Measurements from ENCODE around the gene FCGR3A.
"Not testable (repeated sequence)": the region's sequence is repeated elsewhere in the genome, so short reads cannot be mapped to it uniquely, and the experiment has no call there.

FCGR3A gene

DNA sequence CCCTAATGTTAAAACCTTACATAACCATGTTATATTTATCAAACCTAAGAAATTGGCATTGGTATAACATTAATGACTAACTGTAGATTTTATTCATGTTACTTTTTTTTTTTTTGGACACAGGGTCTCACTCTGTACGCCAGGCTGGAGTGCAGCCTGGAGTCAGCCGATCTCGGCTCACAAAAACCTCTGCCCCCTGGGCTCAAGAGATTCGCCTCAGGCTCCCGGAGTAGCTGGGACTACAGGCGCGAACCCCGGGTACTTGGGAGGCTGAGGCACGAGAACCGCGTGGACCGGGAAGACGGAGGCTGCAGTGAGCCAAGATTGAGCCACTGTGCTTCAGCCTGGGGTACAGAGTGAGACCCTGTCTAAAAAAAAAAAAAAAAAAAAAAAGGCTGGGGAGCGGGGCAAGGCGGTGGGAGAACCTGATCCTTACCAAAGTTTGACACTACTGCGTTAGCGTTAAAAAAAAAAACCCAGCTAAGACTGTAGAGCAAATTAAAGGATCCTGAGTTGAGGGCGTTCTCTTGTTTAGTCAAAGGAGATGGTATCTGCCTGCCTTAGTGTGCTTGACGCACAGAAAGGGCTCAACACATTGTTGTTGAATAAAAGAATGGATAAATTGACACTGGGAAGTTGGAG is 20.0 kb downstream of the FCGR3A start:
- not testable (repeated sequence) for DNase-seq

GRCh38 chr1:161528550-161528949 is 21.1 kb downstream of the FCGR3A start:
- DNase-seq: not testable (repeated sequence)

DNA sequence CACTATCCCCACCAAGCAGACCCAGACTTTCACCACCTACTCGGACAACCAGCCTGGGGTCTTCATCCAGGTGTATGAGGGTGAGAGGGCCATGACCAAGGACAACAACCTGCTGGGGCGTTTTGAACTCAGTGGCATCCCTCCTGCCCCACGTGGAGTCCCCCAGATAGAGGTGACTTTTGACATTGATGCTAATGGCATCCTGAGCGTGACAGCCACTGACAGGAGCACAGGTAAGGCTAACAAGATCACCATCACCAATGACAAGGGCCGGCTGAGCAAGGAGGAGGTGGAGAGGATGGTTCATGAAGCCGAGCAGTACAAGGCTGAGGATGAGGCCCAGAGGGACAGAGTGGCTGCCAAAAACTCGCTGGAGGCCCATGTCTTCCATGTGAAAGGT is 23.7 kb downstream of the FCGR3A start:
- not testable (repeated sequence) for DNase-seq

GRCh38 chr1:161525321-161525720 is 24.3 kb downstream of the FCGR3A start:
- not testable (repeated sequence) for DNase-seq

DNA sequence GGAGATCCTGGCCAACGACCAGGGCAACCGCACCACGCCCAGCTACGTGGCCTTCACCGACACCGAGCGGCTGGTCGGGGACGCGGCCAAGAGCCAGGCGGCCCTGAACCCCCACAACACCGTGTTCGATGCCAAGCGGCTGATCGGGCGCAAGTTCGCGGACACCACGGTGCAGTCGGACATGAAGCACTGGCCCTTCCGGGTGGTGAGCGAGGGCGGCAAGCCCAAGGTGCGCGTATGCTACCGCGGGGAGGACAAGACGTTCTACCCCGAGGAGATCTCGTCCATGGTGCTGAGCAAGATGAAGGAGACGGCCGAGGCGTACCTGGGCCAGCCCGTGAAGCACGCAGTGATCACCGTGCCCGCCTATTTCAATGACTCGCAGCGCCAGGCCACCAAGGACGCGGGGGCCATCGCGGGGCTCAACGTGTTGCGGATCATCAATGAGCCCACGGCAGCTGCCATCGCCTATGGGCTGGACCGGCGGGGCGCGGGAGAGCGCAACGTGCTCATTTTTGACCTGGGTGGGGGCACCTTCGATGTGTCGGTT is 24.8 kb downstream of the FCGR3A start:
- DNase-seq: not testable (repeated sequence)

DNA sequence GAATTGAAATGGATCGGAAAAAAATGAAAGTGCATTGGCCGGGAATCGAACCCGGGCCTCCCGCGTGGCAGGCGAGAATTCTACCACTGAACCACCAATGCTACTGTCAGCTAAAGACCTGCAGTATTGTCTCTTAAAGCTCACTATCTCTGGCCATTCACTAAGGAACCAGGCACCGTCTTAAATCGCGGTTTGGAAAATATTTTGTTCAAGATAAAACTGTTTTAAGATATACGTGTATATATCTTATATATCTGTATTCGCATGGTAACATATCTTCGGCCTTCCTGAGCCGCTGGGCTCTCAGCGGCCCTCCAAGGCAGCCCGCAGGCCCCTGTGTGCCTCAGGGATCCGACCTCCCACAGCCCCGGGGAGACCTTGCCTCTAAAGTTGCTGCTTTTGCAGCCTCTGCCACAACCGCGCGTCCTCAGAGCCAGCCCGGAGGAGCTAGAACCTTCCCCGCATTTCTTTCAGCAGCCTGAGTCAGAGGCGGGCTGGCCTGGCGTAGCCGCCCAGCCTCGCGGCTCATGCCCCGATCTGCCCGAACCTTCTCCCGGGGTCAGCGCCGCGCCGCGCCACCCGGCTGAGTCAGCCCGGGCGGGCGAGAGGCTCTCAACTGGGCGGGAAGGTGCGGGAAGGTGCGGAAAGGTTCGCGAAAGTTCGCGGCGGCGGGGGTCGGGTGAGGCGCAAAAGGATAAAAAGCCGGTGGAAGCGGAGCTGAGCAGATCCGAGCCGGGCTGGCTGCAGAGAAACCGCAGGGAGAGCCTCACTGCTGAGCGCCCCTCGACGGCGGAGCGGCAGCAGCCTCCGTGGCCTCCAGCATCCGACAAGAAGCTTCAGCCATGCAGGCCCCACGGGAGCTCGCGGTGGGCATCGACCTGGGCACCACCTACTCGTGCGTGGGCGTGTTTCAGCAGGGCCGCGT is 25.5 kb downstream of the FCGR3A start, which contains the start of gene HSPA6:
Gene HSPA6 (plus strand): TSS at position 724 of the 925 bp plus-strand sequence. CDS start 119 bp downstream, at position 843.
- DNase-seq: peak; percentile 82

- not testable (repeated sequence) for DNase-seq
Observed at GRCh38 chr1:161523041-161523816, 26.4 kb downstream of the FCGR3A start.

- not testable (repeated sequence) for DNase-seq
Observed at GRCh38 chr1:161513953-161514352, 35.7 kb downstream of the FCGR3A start.

- DNase-seq: not testable (repeated sequence)
Observed at GRCh38 chr1:161513448-161513780, 36.2 kb downstream of the FCGR3A start.

DNA sequence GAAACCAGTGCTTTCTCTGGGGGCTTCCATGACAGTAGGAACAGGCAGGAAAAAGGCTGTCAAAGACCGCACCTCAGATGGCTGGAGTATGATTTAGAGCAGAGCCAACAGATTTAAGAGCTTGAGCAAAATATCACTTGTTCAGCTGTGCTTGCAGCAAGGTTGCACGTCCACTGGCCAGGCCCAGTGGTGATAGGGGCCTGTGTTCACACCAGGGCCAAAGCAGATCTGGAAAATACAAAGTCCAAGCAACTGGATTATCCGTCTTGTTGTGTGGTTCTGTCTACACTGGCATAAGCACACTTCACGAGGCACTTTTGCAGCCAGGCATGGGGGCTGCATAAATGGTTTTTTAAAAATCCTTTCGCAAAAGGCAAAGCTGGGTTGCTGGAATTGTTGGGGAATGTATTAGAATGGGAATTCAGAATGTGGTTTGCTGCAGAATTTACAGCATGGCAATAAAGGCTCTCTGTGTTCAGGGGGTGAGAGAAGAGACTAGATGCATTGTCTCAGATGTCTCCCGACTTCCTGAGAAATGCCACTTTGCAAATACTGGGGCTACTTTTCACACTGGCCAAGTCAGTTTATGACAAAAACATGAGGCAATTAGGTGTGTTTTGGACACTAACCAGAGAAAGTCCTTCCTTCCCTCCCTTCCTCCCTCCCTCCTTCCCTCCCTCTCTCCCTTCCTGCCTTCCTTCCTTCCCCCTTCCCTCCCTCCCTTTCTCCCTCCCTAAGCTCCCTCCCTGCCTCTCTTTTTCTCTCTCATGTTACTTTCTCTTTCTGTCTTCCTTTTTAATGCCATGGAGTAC is 36.8 kb downstream of the FCGR3A start:
- DNase-seq: not testable (repeated sequence)

DNA sequence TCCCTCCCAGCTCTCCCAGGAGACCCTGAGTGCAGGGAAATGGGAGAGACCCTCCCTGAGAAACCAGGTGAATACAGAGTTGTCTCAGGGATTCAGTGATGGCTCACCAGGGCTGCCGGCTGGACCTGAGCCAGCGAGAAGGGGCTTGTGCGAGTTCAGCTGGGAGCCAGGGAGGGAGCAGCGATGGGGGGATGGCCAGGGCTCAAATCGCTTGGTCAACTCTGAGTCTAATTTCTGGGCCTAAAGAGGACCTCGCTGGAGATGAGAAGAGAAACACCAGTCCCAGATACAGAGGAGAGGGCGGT is 37.9 kb downstream of the FCGR3A start:
- no peak for DNase-seq

GRCh38 chr1:161511018-161511755 is 38.4 kb downstream of the FCGR3A start:
- DNase-seq: no peak

DNA sequence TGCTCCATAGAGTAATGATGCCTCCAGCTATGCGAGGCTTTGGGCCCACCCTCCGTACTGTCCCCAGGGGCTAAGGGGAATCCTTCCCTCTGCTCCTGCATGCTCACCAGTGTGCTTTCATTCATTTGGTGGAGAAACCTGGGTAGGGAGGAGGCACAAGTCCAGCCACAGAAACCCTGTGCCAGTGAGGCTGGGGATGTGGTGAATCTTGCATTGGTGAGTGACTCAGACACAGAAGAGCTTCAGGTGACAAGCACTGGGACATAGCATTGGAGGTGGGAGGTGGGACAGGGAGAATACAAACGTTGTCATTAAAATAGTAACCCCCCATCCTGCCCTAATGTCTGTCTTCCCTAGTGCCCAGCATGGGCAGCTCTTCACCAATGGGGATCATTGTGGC is 39.1 kb downstream of the FCGR3A start:
- DNase-seq: no peak

DNA sequence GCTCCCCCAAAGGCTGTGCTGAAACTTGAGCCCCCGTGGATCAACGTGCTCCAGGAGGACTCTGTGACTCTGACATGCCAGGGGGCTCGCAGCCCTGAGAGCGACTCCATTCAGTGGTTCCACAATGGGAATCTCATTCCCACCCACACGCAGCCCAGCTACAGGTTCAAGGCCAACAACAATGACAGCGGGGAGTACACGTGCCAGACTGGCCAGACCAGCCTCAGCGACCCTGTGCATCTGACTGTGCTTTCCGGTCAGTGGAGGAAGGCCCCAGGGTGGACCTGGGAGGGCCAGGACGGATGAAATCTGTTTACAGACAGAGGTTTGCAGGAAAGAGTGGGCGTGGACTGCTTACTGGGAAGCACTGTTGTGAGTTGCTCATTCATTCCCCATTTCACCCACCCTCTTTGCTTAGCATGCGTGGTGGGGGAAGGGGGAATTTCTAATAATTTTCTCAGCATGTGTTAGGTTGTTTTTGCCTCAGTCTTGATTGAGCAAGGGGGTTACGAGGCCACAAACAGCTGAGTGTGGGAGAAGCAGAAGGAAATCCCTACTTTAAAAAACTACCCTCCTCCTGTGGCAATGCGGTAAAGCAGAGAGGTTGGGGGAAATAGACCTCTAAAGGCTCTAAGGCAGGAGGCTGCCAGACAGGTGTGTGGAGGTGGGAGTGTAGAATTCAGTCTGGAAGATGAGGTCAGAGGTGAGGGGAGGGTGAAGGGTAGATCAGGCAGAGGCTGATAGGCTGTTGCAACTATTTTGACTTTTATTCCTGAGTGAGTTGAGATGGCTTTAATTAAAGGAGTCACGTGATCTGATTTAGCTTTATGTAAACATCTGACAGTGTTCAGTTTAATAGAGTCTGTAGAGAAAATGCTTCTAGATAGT is 43.0 kb downstream of the FCGR3A start:
- DNase-seq: no peak

DNA sequence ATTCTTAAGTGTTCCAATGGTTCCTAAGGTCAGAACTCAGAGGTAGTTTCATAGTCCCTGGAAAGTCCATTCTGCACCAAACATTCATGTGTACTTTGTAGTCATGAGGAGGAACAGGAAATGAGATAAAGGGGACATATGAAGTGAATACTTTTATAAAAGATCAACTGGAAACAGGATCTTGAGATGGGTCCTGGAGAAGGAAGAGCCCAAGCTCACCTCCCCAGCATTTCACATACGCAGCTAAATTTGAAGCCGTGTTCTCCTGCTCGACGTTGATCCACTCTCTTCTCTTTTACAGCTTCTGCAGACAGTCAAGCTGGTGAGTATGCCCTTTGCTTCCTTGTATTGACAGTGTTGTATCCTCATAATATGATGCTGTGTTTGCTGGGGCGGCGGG is 43.9 kb downstream of the FCGR3A start:
- no peak for DNase-seq

GRCh38 chr1:161503394-161503748 is 46.2 kb downstream of the FCGR3A start:
- no peak for DNase-seq

DNA sequence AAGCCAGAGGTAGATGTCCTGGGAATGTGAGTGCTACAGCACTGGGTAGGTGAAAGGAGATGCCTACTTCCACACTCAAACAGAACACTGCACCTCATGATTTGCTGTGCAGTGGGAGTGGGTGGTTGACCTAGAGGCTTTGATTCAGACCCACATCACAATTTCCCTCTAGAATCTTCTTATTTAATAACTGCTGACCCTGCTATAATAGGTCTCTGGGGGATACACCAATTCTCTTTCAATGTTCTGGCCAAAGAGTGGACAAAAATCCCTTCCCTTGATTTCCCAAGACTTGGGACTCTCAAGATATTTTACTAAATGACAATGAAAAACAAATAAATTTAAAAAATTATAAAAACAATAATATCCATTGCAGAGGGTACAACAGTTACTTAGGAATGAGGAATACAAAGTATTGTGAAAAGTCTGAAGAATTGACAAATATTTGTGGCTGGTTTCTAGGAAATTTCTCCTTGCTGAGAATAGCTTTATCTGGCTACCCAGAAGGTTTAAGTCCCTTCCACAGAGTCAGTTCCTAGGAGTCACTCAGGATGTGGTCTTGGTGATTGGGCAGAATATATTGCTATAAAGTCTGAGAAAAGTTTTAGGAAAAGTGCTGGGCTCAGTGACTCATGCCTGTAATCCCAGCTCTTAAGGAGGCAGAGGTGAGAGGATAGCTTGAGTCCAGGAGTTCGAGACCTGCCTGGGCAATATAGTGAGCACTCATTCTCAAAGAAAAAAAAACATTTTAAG is 46.8 kb downstream of the FCGR3A start:
- no peak for DNase-seq

DNA sequence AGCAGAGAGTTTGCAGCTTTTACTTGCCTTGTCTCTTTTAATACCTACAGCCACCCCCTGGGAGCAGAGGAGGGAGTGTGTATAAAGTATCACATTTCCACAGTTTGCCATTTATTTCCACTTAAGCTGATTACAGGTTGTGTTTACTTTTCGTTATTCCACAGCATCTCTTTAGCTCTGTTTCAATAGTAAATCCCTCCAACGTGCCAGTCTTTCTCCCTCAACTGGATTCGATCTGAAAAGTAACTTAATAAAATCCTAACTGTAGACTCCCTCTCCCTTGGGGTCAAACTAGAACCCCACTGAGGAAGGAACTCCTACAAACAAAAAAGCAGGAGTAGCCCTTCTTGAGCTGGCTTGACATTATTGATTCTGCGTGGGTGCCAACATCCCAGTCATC is 47.4 kb downstream of the FCGR3A start:
- no peak for DNase-seq

- DNase-seq: no peak
Observed at GRCh38 chr1:161501234-161501633, 48.4 kb downstream of the FCGR3A start.

Data from stimulated activated CD4-positive, alpha-beta T cell treated with anti-CD3 and anti-CD28 coated beads, Interleukin-4, amount 100 ng/mL, for 24 hours (primary cell).